Colon (tissue), 2 donors: ENCODE results near the gene PLCXD1.
"Not testable (repeated sequence)": the region's sequence is repeated elsewhere in the genome, so short reads cannot be mapped to it uniquely, and the experiment has no call there.

Experiments
- FAIRE-seq: peaks from 2 replicates; lab custom pipeline; 2012; peaks lifted over from hg19 to GRCh38; lab: Jason Lieb, UNC
- donor health status: control.
- donor health status: control.

The PLCXD1 gene

GRCh38 chrX:262381-262909 is 18.7 kb upstream of the PLCXD1 start:
- no peak for FAIRE-seq

GRCh38 chrX:264006-264405 is 17.2 kb upstream of the PLCXD1 start:
- not testable (repeated sequence) for FAIRE-seq

GRCh38 chrX:264634-265455 is 16.3 kb upstream of the PLCXD1 start:
- no peak for FAIRE-seq

GRCh38 chrX:265502-265901 is 15.7 kb upstream of the PLCXD1 start:
- no peak for FAIRE-seq

GRCh38 chrX:267771-268261 is 13.4 kb upstream of the PLCXD1 start:
- no peak for FAIRE-seq

- FAIRE-seq, result no peak
These were observed 10.3 kb upstream of the PLCXD1 start for GRCh38 chrX:270848-271367.

- FAIRE-seq, result no peak
These were observed 6.2 kb upstream of the PLCXD1 start for GRCh38 chrX:274904-275475.

- no peak for FAIRE-seq
These were observed 5.7 kb upstream of the PLCXD1 start for GRCh38 chrX:275476-275966.

- no peak for FAIRE-seq
These were observed 5.1 kb upstream of the PLCXD1 start for GRCh38 chrX:275967-276580.

- FAIRE-seq, result no peak
These were observed 4.5 kb upstream of the PLCXD1 start for GRCh38 chrX:276581-277201.

GRCh38 chrX:279757-280604 is 1.2 kb upstream of the PLCXD1 start:
- not testable (repeated sequence) for FAIRE-seq

GRCh38 chrX:280722-281121 is 459 bp upstream of the PLCXD1 start:
- FAIRE-seq, result not testable (repeated sequence)

GRCh38 chrX:282000-282681 is 960 bp downstream of the PLCXD1 start:
- not testable (repeated sequence) for FAIRE-seq

- FAIRE-seq, result no peak
These were observed 2.1 kb downstream of the PLCXD1 start for GRCh38 chrX:283115-283845.

- FAIRE-seq, result no peak
These were observed 4.0 kb downstream of the PLCXD1 start for GRCh38 chrX:285076-285677.

- no peak for FAIRE-seq
These were observed 6.5 kb downstream of the PLCXD1 start for GRCh38 chrX:287670-288069.

- no peak for FAIRE-seq
These were observed 7.4 kb downstream of the PLCXD1 start for GRCh38 chrX:288561-288991.

GRCh38 chrX:290476-291166 is 9.4 kb downstream of the PLCXD1 start:
- FAIRE-seq, result no peak
